ENCODE measurements around the gene TRIOBP. TPM values are rescaled to one million over a fixed set of nuclear protein-coding genes. Genes with fewer than 3 reads are reported as not detected.

TRIOBP gene
- total and polyA plus RNA-seq, 2 of the 13 experiments (the other 11 are each of a cell fraction or from before 2014, with no cell fraction given), result 6.1 to 15.4 TPM

DNA sequence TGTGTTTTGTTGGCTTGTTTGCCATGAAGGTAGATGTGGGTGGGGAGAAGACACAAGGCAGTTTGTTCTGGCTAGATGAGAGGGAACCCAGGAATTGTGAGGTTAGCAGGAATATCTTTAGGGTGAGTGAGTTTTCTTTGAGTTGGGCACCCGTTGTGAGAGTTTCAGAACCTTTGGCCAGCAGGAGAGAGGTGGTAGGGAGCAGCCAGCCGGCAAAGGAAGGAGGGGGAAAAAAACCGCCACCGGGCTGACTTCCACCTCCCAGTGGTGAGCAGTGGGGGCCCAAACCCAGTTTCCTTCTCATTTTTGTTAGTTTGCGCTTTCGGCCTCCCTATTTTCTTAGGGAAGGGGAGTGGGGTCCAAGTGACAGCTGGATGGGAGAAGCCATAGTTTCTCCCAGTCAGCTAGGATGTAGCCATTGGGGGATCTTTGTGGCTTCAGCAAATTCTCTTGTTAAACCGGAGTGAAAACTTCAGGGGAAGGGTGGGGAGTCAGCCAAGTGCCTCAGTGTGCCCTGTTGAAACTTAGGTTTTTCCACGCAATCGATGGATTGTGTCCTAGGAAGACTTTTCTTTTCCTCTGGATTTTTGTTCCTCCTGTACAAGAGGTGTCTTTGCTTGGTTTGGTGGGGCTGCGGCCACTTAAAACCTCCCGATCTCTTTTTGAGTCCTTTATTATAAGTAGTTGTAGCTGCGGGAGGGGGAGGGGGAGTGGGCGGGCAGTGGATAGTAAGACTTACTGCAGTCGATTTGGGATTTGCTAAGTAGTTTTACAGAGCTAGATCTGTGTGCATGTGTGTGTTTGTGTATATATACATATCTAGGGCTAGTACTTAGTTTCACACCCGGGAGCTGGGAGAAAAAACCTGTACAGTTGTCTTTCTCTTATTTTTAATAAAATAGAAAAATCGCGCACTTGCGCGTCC lies 109.8 kb downstream of the TRIOBP start:
- H3K27ac ChIP-seq (ENCODE audit: extremely low read length, insufficient read depth, low read length), result peak overlapping the region; percentile 77
- peak overlapping the region; percentile 78 to 95 (median 93) for H3K4me3 ChIP-seq (replicated peaks in 1 of 3; ENCODE audit: insufficient read depth in 1 of 3, low read depth in 2 of 3, low read length in 3 of 3)
- under 1% methylated on average over 19 of the region's 19 CpGs for WGBS (ENCODE audit: low lambda C conversion rate)
- no peaks in the 10 kb centered on the region for H3K9me3 ChIP-seq (ENCODE audit: low read length)
- peaks cover 33% of the 10 kb centered on the region for H3K4me1 ChIP-seq (ENCODE audit: insufficient read depth, low read length)
- no peak for FAIRE-seq
- ATAC-seq, result no peak
- peak overlapping the region; percentile 97 for H3K4me2 ChIP-seq (ENCODE audit: low read depth, low read length)
- H2AFZ ChIP-seq (ENCODE audit: low read length), result no peak overlapping the region
- peak; percentile 34 for DNase-seq (ENCODE audit: low spot score)
- no peaks in the 10 kb centered on the region for H3K36me3 ChIP-seq (replicated peaks in 1 of 2; ENCODE audit: control insufficient read depth in 1 of 2, insufficient read depth in 2 of 2, low read length in 2 of 2)
- intact Hi-C loops (cut with micrococcal nuclease; ENCODE audit: unreplicated experiment) (loop anchor here (10.0 kb wide), 1 partner anchor 152 kb away; the partner anchor contains the start of gene PDXP), in situ Hi-C loops (cut with HindIII; ENCODE audit: extremely low pct_ligation_motif_present, low pct_unique_long_range_greater_than_20kb) (no loop called here)
- ChIA-PET POLR2A (interaction anchor here (0.7 to 8.6 kb wide), 23 partner anchors 11 to 941 kb away, joined by 3 to 127 read pairs (median 8); partner anchors contain the start of genes ANKRD54, BAIAP2L2, C22orf23 and GGA1), CTCF (ENCODE audit: low intra/inter-chr PET ratio, low total read pairs) (no interaction called here)
- no TSS peak for BruUV-seq (replicated peaks)
- H3K79me2 ChIP-seq (ENCODE audit: insufficient read depth, low read length), result peaks cover 25% of the 10 kb centered on the region
- H3K9ac ChIP-seq (ENCODE audit: insufficient read depth, low read depth, low read length), result peak overlapping the region; percentile 88
- no peaks in the 10 kb centered on the region; a peak in 1 of 5 replicates for H3K27me3 ChIP-seq (ENCODE audit: control insufficient read depth in 1 of 2, insufficient read depth in 2 of 2, low read length in 2 of 2)
- peaks cover 42% of the 10 kb centered on the region; the same call in 1 of the 2 replicates for H4K20me1 ChIP-seq (ENCODE audit: insufficient read depth, low read length)
- TF ChIP-seq FLYWCH1 (CRISPR knock-in tag; IDR thresholded peaks at IDR 0.05) (no peak), MED1 (CRISPR knock-in tag; IDR thresholded peaks at IDR 0.05) (0 out of 2 replicates have a peak, but pooled peaks have one; percentile 17), ZC3H13 (CRISPR knock-in tag; IDR thresholded peaks at IDR 0.05) (peak; percentile 28; the same call in 1 of the 2 replicates), ZEB1 (IDR thresholded peaks at IDR 0.05; ENCODE audit: insufficient replicate concordance, low read depth) (peak; percentile 8), ZNF878 (CRISPR knock-in tag; IDR thresholded peaks at IDR 0.05) (0 out of 2 replicates have a peak, but pooled peaks have one; percentile 27), ZNF225 (CRISPR knock-in tag; IDR thresholded peaks at IDR 0.05) (no peak)
- TF ChIP-seq, protein P1, sequence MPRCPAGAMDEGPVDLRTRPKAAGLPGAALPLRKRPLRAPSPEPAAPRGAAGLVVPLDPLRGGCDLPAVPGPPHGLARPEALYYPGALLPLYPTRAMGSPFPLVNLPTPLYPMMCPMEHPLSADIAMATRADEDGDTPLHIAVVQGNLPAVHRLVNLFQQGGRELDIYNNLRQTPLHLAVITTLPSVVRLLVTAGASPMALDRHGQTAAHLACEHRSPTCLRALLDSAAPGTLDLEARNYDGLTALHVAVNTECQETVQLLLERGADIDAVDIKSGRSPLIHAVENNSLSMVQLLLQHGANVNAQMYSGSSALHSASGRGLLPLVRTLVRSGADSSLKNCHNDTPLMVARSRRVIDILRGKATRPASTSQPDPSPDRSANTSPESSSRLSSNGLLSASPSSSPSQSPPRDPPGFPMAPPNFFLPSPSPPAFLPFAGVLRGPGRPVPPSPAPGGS (CRISPR knock-in tag; IDR thresholded peaks at IDR 0.05), result no peak
- TF ChIP-seq, protein P2, sequence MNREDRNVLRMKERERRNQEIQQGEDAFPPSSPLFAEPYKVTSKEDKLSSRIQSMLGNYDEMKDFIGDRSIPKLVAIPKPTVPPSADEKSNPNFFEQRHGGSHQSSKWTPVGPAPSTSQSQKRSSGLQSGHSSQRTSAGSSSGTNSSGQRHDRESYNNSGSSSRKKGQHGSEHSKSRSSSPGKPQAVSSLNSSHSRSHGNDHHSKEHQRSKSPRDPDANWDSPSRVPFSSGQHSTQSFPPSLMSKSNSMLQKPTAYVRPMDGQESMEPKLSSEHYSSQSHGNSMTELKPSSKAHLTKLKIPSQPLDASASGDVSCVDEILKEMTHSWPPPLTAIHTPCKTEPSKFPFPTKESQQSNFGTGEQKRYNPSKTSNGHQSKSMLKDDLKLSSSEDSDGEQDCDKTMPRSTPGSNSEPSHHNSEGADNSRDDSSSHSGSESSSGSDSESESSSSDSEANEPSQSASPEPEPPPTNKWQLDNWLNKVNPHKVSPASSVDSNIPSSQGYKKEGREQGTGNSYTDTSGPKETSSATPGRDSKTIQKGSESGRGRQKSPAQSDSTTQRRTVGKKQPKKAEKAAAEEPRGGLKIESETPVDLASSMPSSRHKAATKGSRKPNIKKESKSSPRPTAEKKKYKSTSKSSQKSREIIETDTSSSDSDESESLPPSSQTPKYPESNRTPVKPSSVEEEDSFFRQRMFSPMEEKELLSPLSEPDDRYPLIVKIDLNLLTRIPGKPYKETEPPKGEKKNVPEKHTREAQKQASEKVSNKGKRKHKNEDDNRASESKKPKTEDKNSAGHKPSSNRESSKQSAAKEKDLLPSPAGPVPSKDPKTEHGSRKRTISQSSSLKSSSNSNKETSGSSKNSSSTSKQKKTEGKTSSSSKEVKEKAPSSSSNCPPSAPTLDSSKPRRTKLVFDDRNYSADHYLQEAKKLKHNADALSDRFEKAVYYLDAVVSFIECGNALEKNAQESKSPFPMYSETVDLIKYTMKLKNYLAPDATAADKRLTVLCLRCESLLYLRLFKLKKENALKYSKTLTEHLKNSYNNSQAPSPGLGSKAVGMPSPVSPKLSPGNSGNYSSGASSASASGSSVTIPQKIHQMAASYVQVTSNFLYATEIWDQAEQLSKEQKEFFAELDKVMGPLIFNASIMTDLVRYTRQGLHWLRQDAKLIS (CRISPR knock-in tag; IDR thresholded peaks at IDR 0.05), result 0 out of 2 replicates have a peak, but pooled peaks have one; percentile 55
- TF ChIP-seq, protein P3, sequence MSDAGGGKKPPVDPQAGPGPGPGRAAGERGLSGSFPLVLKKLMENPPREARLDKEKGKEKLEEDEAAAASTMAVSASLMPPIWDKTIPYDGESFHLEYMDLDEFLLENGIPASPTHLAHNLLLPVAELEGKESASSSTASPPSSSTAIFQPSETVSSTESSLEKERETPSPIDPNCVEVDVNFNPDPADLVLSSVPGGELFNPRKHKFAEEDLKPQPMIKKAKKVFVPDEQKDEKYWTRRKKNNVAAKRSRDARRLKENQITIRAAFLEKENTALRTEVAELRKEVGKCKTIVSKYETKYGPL (CRISPR knock-in tag; IDR thresholded peaks at IDR 0.05), result no peak
- TF ChIP-seq, protein P4, sequence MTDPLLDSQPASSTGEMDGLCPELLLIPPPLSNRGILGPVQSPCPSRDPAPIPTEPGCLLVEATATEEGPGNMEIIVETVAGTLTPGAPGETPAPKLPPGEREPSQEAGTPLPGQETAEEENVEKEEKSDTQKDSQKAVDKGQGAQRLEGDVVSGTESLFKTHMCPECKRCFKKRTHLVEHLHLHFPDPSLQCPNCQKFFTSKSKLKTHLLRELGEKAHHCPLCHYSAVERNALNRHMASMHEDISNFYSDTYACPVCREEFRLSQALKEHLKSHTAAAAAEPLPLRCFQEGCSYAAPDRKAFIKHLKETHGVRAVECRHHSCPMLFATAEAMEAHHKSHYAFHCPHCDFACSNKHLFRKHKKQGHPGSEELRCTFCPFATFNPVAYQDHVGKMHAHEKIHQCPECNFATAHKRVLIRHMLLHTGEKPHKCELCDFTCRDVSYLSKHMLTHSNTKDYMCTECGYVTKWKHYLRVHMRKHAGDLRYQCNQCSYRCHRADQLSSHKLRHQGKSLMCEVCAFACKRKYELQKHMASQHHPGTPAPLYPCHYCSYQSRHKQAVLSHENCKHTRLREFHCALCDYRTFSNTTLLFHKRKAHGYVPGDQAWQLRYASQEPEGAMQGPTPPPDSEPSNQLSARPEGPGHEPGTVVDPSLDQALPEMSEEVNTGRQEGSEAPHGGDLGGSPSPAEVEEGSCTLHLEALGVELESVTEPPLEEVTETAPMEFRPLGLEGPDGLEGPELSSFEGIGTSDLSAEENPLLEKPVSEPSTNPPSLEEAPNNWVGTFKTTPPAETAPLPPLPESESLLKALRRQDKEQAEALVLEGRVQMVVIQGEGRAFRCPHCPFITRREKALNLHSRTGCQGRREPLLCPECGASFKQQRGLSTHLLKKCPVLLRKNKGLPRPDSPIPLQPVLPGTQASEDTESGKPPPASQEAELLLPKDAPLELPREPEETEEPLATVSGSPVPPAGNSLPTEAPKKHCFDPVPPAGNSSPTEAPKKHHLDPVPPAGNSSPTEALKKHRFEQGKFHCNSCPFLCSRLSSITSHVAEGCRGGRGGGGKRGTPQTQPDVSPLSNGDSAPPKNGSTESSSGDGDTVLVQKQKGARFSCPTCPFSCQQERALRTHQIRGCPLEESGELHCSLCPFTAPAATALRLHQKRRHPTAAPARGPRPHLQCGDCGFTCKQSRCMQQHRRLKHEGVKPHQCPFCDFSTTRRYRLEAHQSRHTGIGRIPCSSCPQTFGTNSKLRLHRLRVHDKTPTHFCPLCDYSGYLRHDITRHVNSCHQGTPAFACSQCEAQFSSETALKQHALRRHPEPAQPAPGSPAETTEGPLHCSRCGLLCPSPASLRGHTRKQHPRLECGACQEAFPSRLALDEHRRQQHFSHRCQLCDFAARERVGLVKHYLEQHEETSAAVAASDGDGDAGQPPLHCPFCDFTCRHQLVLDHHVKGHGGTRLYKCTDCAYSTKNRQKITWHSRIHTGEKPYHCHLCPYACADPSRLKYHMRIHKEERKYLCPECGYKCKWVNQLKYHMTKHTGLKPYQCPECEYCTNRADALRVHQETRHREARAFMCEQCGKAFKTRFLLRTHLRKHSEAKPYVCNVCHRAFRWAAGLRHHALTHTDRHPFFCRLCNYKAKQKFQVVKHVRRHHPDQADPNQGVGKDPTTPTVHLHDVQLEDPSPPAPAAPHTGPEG (CRISPR knock-in tag; IDR thresholded peaks at IDR 0.05), result 0 out of 2 replicates have a peak, but pooled peaks have one; percentile 26
